Hepatocyte (in vitro differentiated cells): ENCODE results near the gene CDH4. TPM values are rescaled to one million over a fixed set of nuclear protein-coding genes. Genes with fewer than 3 reads are reported as not detected.

Source experiments
- DNase-seq: peaks from one replicate; pipeline ENCODE4 v3.0.0-alpha.2; 2016; ENCODE audit warnings: low spot score
- H2AFZ ChIP-seq: fragments of 200-600 bp; sonication (generic); 2 replicates; pipeline ENCODE4 v1.6.0; 2016; ENCODE audit warnings: antibody characterized with exemption, mild to moderate bottlenecking
- H3K27ac ChIP-seq: fragments of 200-600 bp; sonication (generic); 2 replicates; pipeline ENCODE4 v1.5.1; 2016; ENCODE audit warnings: mild to moderate bottlenecking
- H3K27me3 ChIP-seq: fragments of 200-600 bp; sonication (generic); 2 replicates; pipeline ENCODE4 v1.6.1; 2016
- H3K36me3 ChIP-seq: fragments of 200-600 bp; sonication (generic); replicated peaks from 2 replicates; pipeline ENCODE4 v1.5.1; 2016; ENCODE audit warnings: low read depth; ENCODE audit not compliant: insufficient read depth
- H3K4me1 ChIP-seq: fragments of 200-600 bp; sonication (generic); 2 replicates; pipeline ENCODE4 v1.5.1; 2016; ENCODE audit warnings: mild to moderate bottlenecking, moderate library complexity; ENCODE audit not compliant: insufficient read depth
- H3K4me2 ChIP-seq: fragments of 200-600 bp; sonication (generic); 2 replicates; pipeline ENCODE4 v1.6.0; 2016
- H3K4me3 ChIP-seq: fragments of 200-600 bp; sonication (generic); 2 replicates; pipeline ENCODE4 v1.5.1; 2016; ENCODE audit warnings: mild to moderate bottlenecking
- H3K79me2 ChIP-seq: fragments of 200-600 bp; sonication (generic); 2 replicates; pipeline ENCODE4 v1.6.0; 2017; ENCODE audit warnings: mild to moderate bottlenecking
- H3K9me2 ChIP-seq: fragments of 200-600 bp; sonication (generic); replicated peaks from 2 replicates; pipeline ENCODE4 v1.6.0; 2017; ENCODE audit warnings: mild to moderate bottlenecking; ENCODE audit not compliant: insufficient read depth
- H3K9me3 ChIP-seq: fragments of 200-600 bp; sonication (generic); 2 replicates; pipeline ENCODE4 v1.5.1; 2016; ENCODE audit warnings: low read depth, mild to moderate bottlenecking
- H4K20me1 ChIP-seq: fragments of 200-600 bp; sonication (generic); 2 replicates; pipeline ENCODE4 v1.6.0; 2016; ENCODE audit warnings: mild to moderate bottlenecking; ENCODE audit not compliant: insufficient read depth, poor library complexity, severe bottlenecking
- CTCF ChIP-seq: fragments of 200-600 bp; sonication (generic); IDR thresholded peaks from 2 replicates; pipeline ENCODE4 v1.5.1; 2016; ENCODE audit warnings: antibody characterized with exemption, mild to moderate bottlenecking; ENCODE audit not compliant: poor library complexity
- EZH2 ChIP-seq: fragments of 200-600 bp; sonication (generic); IDR thresholded peaks from 2 replicates; pipeline ENCODE4 v1.6.1; 2016; ENCODE audit warnings: antibody characterized with exemption, mild to moderate bottlenecking, borderline replicate concordance
- EZH2phosphoT487 ChIP-seq: fragments of 200-600 bp; sonication (generic); IDR thresholded peaks from one replicate; pipeline ENCODE4 v1.6.1; 2018; ENCODE audit warnings: antibody characterized with exemption, mild to moderate bottlenecking, low read depth, moderate library complexity; ENCODE audit not compliant: unreplicated experiment, severe bottlenecking
- WGBS: methylation state at CpG from one replicate; pipeline ENCODE4 v1.1.6; 2016; ENCODE audit warnings: low lambda C conversion rate; ENCODE audit errors: missing lambda C conversion rate; 5-methylcytosine and 5-hydroxymethylcytosine counted together
- polyA plus RNA-seq: library from polyadenylated mRNA; unstranded; fragments of >200 nt; fragmentation: Nextera tagmentation; extraction: Ambion mirVana; gene quantifications from 2 replicates; pipeline ENCODE4 v1.2.1, GENCODE V29; 2016
- total RNA-seq: library from RNA; depleted of rRNA; stranded (reverse); fragments of >200 nt; gene quantifications from 2 replicates; pipeline ENCODE4 v1.2.3, GENCODE V29; 2014

Gene CDH4
- total and polyA plus RNA-seq, 2 experiments from 2014 or later: 0.53 to 0.73 TPM

- H3K4me1 ChIP-seq: no peaks in the 10 kb centered on the region
- no peaks in the 10 kb centered on the region for H4K20me1 ChIP-seq
- no peak for DNase-seq
- no peak overlapping the region for H2AFZ ChIP-seq
- no peaks in the 10 kb centered on the region for H3K9me2 ChIP-seq
- H3K4me2 ChIP-seq: no peak overlapping the region
- WGBS: 92% methylated on average over 17 of the region's 17 CpGs
- no peaks in the 10 kb centered on the region for H3K9me3 ChIP-seq
- H3K27me3 ChIP-seq: no peaks in the 10 kb centered on the region
- TF ChIP-seq EZH2: no peak
- no peaks in the 10 kb centered on the region for H3K36me3 ChIP-seq
- H3K27ac ChIP-seq: no peak overlapping the region
- no peak overlapping the region for H3K4me3 ChIP-seq
- no peaks in the 10 kb centered on the region for H3K79me2 ChIP-seq
These were observed 45.9 kb downstream of the CDH4 start for GRCh38 chr20:61297986-61298385.

GRCh38 chr20:61298661-61299060 lies 46.6 kb downstream of the CDH4 start:
- Histone ChIP-seq H2AFZ (no peak overlapping the region), H3K27me3 (no peaks in the 10 kb centered on the region), H3K4me3 (no peak overlapping the region), H3K36me3 (no peaks in the 10 kb centered on the region), H3K9me3 (no peaks in the 10 kb centered on the region), H3K9me2 (no peaks in the 10 kb centered on the region), H3K79me2 (no peaks in the 10 kb centered on the region), H3K4me1 (no peaks in the 10 kb centered on the region), H3K27ac (no peak overlapping the region), H4K20me1 (no peaks in the 10 kb centered on the region), H3K4me2 (no peak overlapping the region)
- WGBS: 89% methylated on average over 6 of the region's 6 CpGs
- TF ChIP-seq EZH2phosphoT487: no peak
- TF ChIP-seq CTCF: no peak
- no peak for TF ChIP-seq EZH2
- no peak for DNase-seq

GRCh38 chr20:61299104-61299503 lies 47.0 kb downstream of the CDH4 start:
- no peak overlapping the region for H3K27ac ChIP-seq
- 87% methylated on average over 11 of the region's 11 CpGs for WGBS
- H3K9me3 ChIP-seq: no peaks in the 10 kb centered on the region
- no peaks in the 10 kb centered on the region for H3K27me3 ChIP-seq
- H3K4me1 ChIP-seq: no peaks in the 10 kb centered on the region
- H3K36me3 ChIP-seq: no peaks in the 10 kb centered on the region
- no peak for DNase-seq
- H3K9me2 ChIP-seq: no peaks in the 10 kb centered on the region
- H2AFZ ChIP-seq: no peak overlapping the region
- no peak for TF ChIP-seq EZH2phosphoT487
- no peak for TF ChIP-seq CTCF
- no peak for TF ChIP-seq EZH2
- no peaks in the 10 kb centered on the region for H4K20me1 ChIP-seq
- H3K79me2 ChIP-seq: no peaks in the 10 kb centered on the region
- no peak overlapping the region for H3K4me2 ChIP-seq
- no peak overlapping the region for H3K4me3 ChIP-seq

GRCh38 chr20:61299618-61300017 lies 47.6 kb downstream of the CDH4 start:
- Histone ChIP-seq H3K9me2 (no peaks in the 10 kb centered on the region), H3K27ac (no peak overlapping the region), H3K4me3 (no peak overlapping the region), H3K27me3 (no peaks in the 10 kb centered on the region), H2AFZ (no peak overlapping the region), H3K9me3 (no peaks in the 10 kb centered on the region), H3K4me2 (no peak overlapping the region), H3K4me1 (no peaks in the 10 kb centered on the region), H3K79me2 (no peaks in the 10 kb centered on the region), H4K20me1 (no peaks in the 10 kb centered on the region), H3K36me3 (no peaks in the 10 kb centered on the region)
- no peak for DNase-seq
- TF ChIP-seq EZH2 (no peak), EZH2phosphoT487 (no peak), CTCF (no peak)
- 40% methylated on average over 7 of the region's 7 CpGs for WGBS
